Kidney epithelial cell (primary cell): Measurements from ENCODE around the gene ST8SIA2. TPM values are rescaled to one million over a fixed set of nuclear protein-coding genes. Genes with fewer than 3 reads are reported as not detected.

Experiments used
- DNase-seq: peaks from one replicate; pipeline ENCODE4 v3.0.0-alpha.2; 2010; ENCODE audit warnings: low read depth
- H3K27me3 ChIP-seq: 2 replicates; pipeline ENCODE4 v1.6.0; 2011; ENCODE audit warnings: low read length; ENCODE audit not compliant: control insufficient read depth, insufficient read depth
- H3K36me3 ChIP-seq: 2 replicates; pipeline ENCODE4 v1.5.1; 2011; ENCODE audit warnings: low read length; ENCODE audit not compliant: control insufficient read depth, insufficient read depth
- H3K4me3 ChIP-seq: 2 replicates; pipeline ENCODE4 v1.5.1; 2011; ENCODE audit warnings: low read depth, mild to moderate bottlenecking, control low read depth, low read length
- total RNA-seq: library from RNA; depleted of rRNA; stranded (reverse); fragments of >200 nt; gene quantifications from 2 replicates; pipeline ENCODE4 v1.2.3, GENCODE V29; 2015
- TF ChIP-seq, protein P1 (sequence below): IDR thresholded peaks from 2 replicates; pipeline ENCODE4 v1.5.1; 2011; ENCODE audit warnings: mild to moderate bottlenecking, moderate library complexity, low read length, control low read depth, inconsistent platforms; ENCODE audit not compliant: insufficient read depth, poor library complexity, severe bottlenecking

The ST8SIA2 gene, protein sequence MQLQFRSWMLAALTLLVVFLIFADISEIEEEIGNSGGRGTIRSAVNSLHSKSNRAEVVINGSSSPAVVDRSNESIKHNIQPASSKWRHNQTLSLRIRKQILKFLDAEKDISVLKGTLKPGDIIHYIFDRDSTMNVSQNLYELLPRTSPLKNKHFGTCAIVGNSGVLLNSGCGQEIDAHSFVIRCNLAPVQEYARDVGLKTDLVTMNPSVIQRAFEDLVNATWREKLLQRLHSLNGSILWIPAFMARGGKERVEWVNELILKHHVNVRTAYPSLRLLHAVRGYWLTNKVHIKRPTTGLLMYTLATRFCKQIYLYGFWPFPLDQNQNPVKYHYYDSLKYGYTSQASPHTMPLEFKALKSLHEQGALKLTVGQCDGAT
- total RNA-seq: 7.0 and 13.7 TPM in 2 replicates

DNA sequence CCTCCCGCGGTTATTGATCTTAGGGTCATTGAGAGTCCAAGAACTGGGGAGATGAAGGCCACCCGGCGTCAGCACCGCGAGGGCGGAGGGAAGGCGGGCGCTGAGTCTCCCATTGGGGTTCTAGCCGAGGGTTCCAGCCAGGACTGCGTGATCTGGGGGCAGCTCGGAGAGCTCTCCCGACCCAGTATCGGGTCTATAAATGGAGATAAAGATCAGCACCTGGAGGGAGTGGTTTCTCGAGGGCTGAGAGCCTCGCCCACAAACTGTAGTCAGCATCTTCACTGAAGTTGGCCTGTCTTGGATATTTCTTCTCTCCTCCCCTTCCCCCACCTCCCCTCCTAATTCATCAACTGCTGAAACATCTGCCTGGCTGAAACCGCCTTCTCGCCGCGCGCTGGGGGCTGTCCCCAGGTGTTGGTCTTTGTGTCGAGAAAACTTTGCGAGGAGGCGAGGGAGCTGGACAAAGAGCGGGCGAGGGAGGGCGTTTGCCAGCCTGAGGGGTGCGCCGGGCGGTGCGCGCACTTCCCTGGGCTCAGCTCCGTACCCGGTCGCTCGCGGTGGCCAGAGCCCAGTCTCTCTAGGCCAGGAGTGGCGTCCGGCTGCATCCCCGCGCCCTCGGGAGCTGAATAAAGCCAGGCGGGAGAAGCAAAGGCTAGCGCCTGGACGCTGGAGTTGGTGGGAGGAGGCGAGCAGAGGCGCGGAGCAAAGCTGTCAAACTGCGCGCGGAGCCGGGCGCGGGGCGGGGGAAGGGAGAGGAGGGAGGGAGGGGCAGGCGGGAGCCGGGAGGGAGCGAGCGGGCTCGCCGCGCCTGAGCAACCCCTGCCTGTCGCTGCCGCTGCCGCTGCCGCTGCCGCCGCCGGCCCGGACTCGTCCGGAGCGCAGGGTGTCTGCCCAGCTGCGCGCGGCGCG is at the start of gene ST8SIA2:
Gene ST8SIA2, plus strand, starts transcription at position 811 of the 909 bp plus-strand sequence. CDS start 184 bp downstream, outside the sequence.
- no peak for DNase-seq
- no peaks in the 10 kb centered on the region for H3K36me3 ChIP-seq
- TF ChIP-seq, protein P1, sequence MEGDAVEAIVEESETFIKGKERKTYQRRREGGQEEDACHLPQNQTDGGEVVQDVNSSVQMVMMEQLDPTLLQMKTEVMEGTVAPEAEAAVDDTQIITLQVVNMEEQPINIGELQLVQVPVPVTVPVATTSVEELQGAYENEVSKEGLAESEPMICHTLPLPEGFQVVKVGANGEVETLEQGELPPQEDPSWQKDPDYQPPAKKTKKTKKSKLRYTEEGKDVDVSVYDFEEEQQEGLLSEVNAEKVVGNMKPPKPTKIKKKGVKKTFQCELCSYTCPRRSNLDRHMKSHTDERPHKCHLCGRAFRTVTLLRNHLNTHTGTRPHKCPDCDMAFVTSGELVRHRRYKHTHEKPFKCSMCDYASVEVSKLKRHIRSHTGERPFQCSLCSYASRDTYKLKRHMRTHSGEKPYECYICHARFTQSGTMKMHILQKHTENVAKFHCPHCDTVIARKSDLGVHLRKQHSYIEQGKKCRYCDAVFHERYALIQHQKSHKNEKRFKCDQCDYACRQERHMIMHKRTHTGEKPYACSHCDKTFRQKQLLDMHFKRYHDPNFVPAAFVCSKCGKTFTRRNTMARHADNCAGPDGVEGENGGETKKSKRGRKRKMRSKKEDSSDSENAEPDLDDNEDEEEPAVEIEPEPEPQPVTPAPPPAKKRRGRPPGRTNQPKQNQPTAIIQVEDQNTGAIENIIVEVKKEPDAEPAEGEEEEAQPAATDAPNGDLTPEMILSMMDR: no peak
- H3K27me3 ChIP-seq: peaks cover 27% of the 10 kb centered on the region
- peak within 1 kb of the TSS; percentile 50 for H3K4me3 ChIP-seq

DNA sequence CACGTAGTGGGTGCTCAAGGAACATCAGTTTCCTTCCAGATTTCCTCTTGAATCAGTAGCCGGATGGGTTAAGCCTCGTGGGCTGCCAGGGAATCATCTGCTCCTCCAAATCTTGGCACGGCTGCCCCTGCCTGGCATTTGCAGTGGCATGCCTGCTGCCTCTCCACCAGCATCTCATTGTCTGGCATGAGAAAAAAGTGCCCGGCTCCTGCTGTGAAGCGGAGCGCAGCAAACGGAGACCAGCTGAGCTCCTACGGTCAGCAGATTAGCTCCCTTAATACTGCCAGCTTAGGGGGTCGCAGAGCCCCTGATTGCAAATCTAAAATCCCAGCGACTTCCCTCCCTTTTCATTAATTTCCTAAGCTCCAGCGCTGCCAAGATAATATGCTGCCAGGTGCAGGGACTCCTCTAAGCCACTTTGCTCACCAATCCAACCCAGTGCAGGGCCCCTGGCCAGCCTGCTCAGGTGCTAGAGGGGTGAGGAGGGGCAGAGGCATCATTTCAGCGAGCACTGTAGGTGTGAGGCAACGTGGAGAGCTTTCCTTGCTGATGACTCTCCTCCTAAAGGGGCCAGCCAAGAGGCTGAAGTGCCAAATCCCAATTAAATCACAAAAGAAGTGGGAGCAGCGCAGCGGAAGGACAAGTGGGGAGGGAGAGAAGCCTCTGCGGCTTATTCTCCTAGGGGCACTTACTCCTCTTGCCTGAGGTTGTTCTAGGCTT is 49.6 kb upstream of the ST8SIA2 start:
- Histone ChIP-seq H3K36me3 (no peaks in the 10 kb centered on the region), H3K4me3 (no peak overlapping the region), H3K27me3 (peaks cover 7% of the 10 kb centered on the region)
- DNase-seq: no peak
- TF ChIP-seq, protein P1: no peak

DNA sequence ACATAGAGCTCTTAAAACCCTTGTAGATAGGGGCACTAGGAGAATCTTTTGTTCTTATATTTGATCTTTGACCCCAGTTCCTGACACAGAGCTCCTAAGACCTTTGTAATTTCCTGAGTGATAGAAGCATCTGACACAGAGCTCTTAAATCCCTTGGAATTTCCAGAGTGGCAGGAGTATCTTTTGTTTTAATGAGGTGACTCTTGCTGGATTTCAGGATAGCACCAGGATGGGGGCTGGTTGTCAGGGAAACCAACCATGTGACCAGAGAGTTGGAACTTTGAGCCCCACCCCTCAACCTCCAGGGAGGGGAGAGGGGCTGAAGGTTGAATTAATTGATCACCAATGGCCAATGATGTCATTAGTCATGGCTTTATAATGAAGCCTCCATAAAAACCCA is 47.6 kb upstream of the ST8SIA2 start:
- no peak for DNase-seq
- H3K36me3 ChIP-seq: no peaks in the 10 kb centered on the region
- peaks cover 7% of the 10 kb centered on the region for H3K27me3 ChIP-seq
- TF ChIP-seq, protein P1: no peak
- H3K4me3 ChIP-seq: no peak overlapping the region

DNA sequence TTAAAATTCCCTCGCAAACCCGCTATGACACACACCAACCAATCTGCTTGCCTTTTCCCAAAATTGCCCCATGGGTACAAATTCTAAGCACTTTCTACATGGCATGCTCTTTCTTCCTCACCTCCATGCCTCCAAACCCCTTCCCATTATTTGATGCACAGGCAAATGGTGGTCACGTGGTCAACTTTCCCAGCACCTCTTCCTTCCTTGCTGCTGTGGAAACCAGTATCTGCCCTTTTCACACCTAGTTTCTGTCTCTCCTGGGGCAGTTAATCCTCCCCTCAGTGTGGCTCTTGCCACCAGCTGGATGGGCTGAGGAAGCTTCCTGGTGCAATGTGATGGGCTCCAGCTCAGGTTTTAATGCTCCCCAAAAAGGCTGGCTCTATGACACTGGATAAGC is 38.4 kb upstream of the ST8SIA2 start:
- no peaks in the 10 kb centered on the region for H3K27me3 ChIP-seq
- TF ChIP-seq, protein P1: no peak
- H3K4me3 ChIP-seq: no peak overlapping the region
- no peak for DNase-seq
- H3K36me3 ChIP-seq: no peaks in the 10 kb centered on the region

DNA sequence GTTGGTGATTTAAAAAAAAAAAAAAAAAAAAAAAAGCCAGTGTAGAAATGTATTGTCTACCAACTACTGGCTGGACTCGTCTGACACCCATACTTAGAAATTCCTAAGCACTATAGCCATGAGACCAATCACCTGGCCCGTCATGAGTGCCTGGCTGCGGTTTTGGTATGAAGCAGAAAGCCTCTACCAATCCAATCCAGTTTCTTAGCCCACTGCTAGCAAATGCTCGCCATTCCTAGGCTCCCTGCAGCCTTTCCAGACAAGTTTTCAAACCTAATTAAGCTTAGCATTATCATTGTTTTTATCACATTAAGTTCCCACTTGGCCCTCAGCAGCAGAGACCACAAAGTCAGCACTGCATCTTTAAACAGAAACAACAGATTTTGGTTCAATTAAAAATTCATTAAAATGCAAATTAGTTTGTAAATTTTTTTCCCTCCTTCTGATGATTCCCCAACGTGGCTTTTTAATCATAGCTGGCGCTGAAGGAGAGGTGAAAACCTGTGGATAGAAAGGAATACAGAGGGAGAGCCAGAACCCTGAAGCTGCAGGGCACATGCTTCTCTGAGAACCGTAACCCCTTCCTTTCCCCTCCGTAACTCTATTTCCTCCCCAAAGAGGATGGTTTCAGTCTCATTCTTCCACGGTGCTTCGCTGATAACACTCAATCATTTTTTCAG is 32.2 kb upstream of the ST8SIA2 start:
- TF ChIP-seq, protein P1: no peak
- H3K27me3 ChIP-seq: no peaks in the 10 kb centered on the region
- no peak overlapping the region for H3K4me3 ChIP-seq
- no peaks in the 10 kb centered on the region for H3K36me3 ChIP-seq
- no peak for DNase-seq
